ENCODE data around the gene C14orf119.
"Not testable (repeated sequence)": the region's sequence is repeated elsewhere in the genome, so short reads cannot be mapped to it uniquely, and the experiment has no call there.

C14orf119 gene

DNA sequence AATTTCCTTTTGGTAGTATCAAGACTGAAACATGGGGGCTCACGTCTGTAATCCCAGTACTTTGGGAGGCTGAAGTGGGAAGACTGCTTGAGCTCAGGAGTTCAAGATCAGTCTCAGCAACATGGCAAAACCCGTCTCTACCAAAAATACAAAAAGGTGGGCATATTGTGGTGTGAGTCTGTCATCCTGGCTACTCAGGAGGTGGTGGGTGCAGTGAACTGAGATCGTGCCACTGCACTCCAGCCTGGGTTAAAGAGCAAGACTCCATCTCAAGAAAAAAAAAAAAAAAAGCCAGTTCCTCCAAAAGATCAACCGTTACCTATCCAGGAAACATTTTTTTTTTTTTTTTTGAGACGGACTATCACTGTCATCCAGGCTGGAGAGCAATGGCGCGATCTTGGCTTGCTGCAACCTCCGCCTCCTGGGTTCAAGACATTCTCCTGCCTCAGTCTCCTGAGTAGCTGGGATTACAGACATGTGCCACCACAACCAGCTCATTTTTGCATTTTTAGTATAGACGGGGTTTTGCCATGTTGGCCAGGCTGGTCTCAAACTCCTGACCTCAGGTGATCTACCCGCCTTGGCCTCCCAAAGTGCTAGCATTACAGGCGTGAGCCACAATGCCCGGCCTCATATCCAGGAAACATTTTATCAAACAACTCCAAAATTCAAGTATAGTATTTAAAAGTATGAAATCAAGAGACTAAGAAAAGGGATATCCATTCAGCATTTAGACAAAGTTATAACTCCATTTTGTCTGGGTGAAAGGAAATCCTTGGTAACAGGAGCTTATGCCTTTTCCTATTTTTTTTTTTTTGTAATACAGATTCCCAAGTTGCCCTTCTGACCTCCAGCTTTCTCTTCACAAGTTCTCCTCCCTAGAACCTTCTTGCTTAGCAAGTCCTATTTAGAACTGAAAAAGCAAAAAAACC lies 3.7 kb upstream of the C14orf119 start:
- DNase-seq: peak; percentile 28

DNA sequence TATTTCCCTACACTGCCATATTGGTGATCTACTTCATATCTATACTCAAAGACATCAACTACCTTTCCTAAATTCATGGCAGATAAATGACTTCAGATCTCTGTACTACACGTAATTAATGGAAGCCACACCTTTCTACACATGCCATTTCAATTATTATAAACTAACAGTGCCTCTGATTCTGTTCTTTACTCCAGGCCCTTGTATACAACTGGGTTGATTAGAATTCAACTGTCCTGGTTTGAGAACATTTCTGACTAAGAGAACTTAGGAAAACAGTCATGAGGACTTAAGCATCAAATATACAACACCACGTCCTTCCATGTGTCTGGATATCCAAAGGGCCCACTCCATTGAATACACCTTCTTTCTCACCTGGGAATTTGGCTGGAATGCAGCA lies 2.2 kb upstream of the C14orf119 start:
- no peak for DNase-seq

DNA sequence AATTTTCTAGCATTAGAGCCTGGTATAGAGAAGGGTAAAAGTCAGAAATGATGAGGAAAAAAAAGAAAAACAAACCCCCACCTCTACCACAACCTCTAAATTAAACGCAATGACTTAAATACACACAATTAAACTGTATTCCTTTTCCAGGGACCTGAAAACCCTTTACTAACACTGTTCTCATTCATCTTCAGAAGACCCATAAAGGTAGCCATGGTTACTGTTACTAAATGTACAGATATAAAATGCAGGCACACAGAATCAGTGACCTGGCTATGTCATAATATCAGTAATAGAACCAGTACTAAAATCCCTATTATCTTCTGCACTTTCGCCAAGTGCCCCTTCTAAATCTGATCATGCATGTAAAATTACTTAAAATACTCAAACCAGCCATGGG lies 1.8 kb upstream of the C14orf119 start:
- DNase-seq: no peak

DNA sequence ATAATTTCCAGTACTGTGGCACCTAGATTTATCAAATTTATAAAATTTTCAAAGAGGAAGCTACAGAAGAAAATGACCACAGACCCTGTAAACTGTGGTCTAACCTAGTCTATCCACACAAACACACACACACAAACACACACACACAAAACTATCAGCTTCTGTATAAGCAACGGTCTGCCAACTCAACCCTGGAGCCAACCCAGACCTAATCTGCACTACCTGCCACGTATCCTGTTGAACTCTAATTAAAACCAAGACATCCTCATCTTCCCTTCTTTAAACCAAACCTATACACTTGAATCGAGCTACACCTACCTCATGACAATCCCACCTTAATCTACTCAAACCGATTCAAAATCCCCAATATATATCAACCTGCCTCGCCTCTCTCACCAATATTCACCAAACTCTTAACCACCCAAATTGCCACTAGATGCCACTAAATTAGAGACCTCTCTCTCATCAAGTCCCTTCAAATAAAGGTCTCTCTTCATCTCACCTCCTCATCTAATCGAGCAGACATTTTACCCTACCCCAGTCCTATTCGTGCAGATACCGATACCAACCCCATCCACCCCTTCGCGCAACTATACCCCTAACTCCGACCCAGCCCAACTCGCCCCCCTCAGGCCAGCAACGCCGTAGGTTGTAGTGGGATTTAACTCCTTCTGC lies 1.2 kb upstream of the C14orf119 start:
- DNase-seq: peak; percentile 28

DNA sequence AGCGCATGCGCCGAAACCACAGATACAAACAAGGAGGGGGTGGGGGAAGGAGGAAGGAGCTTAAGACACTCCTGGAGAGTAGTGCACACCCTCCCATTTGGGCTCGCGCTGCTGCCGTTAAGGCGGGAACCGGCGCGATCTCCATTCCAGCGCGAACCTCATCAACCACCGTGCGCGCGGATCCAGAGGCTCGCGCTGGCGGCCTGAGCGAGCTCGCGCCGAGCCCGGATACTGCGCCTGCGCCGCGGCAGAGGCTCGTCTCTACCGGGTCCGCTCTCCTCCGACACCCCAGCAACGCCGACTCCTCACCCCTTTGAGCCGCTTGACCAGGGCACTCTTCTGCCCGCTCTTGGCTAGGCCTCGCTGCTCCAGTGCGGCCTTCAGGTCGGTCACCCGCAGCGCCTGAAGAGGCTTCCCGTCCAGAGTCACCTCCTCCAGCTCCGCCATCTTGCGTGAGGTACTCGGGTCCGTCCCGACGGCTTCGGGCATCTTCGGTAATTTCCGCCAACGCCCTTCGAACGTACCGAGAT lies 574 bp upstream of the C14orf119 start, which contains the start of gene ACIN1:
TSS of gene ACIN1 (minus strand) at position 471 of the 530 bp plus-strand sequence. CDS start at position 447, 24 bp downstream.
- peak; percentile 100 for DNase-seq

DNA sequence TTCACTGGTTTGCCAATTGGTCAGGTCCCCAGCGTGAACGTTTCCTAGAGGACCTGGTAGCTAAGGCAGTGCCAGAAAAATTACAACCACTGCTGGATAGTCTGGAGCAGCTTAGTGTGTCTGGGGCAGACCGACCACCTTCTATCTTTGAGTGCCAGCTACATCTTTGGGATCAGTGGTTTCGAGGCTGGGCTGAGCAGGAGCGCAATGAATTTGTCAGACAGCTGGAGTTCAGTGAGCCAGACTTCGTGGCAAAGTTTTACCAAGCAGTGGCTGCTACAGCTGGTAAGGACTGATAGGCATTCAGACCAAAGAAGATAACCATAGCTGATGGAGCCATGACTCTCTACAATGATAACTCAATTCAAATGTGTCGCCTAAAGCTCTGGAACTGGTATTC lies 2.5 kb downstream of the C14orf119 start:
- peak; percentile 37 for DNase-seq

DNA sequence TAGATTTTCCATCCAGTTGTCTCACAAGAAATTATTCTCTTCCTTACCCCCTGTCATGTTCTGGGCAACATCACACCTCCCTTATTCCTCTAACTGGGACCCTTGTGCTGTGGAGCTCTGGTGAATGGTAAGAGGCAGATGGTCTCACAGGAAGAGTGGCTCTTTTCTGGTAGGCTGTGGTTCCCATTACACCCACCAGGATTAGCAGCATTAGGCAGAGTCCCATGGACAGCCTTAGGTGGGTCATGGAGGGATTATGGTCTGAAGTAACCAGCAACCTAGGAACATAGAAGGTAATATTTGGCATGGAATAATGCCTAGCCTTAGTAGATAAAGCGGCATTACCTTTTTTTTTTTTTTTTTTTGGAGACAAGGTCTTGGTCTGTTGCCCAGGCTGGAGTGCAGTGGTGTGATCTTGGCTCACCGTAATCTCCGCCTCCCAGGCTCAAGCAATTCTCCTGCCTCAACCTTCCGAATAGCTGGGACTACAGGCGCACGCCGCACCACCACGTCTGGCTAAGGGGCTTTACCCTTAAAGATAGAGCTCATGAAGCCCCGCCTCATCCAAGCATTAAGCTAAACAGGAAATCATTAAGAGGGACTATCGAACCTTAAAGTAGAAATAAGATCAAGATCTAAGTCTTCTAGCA lies 4.0 kb downstream of the C14orf119 start:
- DNase-seq: no peak

DNA sequence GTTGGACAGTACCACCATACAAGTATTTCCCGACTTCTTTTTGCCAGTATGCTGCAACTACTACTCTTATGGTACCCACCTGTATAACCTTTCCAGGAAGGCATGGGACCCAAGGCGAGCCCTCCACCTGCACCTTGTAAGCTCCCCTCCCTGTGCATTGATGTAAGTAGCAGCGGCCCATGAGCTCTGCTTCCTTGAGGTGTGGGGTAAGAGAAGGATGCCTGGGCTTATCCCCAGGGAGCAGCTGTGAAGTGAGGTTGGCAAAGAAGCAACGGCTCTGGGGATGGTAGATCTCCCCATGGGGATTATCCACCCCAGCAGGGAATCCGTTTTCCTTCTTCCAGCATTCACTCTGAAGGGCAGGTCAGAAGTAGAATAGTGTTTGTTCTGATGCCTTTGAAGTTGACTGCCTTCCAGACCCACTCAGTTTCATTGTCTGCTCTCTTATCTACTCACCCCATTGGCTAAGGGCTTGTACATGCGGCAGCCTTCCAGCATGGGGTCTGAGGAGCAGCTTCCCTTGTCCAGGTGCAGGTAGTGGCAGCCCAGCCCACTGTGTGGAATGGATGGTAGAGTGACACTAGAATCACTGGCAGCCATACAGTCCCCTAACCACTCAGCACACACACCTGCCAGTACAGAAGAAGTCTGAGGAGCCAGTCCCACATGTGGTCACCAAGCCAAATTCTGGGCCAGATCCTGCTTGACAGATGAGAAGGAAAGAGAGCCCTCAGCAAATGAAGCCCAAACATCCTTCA lies 6.1 kb downstream of the C14orf119 start:
- peak; percentile 41 for DNase-seq

DNA sequence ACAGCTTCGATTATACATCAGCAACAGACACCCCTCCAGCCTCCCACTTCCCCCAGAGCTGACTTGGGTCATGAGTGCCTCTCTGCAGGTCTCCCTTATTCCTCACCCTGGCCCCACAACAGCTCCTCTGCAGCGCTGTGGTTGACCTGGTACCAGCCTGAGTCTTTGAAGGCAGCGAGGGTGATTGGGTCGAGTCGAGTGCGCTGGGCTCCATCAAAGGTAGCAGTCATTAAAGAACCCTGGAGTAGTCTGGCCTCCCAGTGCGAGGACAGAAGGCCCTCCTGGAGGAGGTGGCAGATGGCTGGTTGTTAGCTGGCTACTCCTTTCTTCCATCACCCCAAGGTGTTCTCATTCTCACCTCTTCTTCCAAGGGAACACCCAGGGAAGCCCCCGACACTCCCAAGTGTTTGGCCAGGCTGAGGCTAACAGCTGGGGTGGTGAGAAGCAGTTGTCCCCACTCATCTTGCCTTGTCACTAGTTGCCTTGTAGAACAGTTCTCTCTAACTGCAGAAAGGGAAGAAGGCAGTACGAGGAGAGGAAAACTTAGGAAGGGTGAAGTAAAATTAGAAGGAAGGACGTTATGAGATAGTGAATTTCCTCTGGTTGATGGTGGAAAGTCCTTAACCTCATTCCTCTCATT lies 6.8 kb downstream of the C14orf119 start:
- no peak for DNase-seq

DNA sequence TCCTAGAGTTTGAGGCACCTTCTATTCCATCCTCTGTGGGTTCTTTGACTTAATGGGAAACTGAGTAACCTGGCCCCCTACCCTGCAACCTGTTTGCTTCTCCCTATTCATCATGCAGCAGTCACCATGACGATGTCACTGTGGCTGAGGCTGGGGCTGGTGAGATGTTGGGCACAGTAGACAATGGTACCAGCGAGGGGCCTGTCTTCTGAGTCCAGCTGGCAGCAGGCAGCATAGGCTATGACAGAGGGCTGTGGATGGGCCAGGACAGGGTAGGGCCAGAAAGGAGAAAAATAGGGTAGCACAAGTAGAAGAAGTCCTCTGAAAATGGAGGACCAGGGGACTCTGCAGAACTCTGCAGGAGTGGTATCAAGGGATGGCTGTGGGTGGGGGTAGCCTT lies 7.5 kb downstream of the C14orf119 start:
- no peak for DNase-seq

DNA sequence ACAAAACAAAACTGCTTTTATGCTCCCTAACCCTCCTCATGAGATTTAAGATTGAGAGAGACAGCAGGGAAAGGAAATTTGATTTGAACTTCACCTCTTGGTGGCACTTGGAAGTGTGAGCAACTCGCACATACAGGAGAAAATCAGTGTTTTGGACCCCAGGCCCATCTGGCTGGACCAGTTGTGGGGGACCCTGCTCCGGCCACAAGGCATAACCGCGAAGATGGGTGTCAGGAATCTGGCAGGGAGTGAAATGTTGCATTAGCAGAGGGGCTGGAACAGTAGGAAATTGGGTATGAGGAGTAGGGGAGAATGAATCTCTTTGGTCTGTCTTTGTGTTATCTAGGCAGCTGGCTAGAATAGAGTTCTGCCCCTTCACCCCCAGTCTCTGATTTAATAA lies 8.3 kb downstream of the C14orf119 start:
- peak; percentile 9 for DNase-seq

DNA sequence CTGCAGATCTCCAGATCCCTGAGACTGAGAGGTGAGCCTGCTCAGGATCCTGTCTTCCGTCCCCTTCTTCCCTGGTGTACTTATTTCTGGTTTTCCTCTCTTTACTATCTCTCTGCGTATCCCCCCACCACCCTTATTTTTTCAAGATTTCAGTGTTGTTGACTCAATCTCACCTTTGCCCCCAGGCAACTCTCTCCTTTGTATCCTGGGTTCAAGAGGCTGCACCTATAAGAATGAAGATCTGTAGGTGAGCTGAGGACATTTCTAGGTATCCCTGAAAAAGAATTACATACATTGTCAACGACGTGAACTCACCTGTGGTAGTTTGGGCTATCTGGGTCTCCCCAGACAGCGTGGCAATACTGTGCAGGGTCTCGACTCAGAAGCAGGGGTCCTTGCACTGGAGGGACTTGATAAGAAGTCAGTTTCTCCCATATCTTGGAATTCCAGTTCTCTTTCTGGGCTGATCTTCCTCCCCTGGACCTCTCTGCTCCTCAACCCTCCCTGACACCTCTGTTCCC lies 8.8 kb downstream of the C14orf119 start:
- no peak for DNase-seq

DNA sequence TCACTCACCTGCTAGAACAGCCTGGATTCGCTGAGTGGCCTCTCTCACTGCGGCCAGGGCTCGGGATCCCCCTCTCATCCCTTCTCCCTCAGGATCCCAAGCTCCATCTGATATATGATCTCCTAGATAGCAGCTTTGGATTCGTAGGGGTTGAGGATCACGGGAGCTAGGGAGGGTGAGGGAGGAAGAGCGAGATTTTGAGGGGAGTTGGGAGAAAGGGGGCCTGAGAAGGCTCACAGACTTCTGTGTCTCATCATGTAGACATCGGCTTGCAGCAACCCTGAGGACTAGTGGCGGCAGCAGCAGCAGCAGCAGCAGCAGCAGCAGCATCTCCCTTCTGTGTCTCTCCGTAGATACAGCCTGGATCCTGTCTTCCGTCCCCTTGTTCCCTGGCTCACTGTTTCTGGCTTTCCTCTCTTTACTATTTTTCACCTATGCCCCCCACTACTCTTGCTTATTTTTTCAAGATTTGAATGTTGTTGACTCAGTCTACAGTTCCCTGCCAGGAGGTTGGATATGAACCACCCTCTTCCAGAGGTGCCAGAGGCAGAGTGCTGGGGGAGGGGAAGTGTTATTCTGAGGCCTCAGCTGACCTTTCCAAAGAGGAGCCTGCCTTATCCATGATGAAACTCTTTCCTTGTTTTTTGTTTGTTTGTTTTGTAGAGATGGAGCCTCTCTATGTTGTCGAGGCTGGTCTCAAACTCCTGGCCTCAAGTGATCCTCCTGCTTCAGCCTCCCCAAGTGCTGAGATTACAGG lies 9.5 kb downstream of the C14orf119 start, which contains the start of gene CIROP:
TSS of gene CIROP (minus strand) at position 399 of the 757 bp plus-strand sequence. CDS start at position 330, 69 bp downstream.
- no peak for DNase-seq

DNA sequence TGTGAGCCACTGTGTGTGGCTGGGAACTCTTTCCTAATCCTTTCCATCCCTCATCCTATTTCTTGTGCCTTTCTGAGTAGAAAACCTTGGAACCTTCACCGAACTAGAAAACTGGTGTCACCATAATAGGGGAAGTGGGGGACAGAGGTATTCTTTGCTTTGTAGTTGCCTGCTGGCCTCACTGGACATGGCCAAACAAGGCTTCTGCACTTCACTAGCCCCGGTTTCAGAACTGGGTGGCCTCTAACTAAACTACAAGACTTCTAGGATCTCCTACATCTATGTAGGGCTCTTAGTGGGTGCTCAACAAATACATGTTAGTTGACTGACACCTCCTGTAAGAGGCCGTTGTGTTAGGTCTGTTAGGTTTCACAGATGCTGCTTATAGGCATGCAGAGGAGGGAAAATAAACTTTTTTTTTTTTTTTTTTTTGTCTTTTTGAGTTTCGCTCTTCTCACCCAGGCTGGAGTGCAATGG lies 10.1 kb downstream of the C14orf119 start:
- DNase-seq: peak; percentile 13

DNA sequence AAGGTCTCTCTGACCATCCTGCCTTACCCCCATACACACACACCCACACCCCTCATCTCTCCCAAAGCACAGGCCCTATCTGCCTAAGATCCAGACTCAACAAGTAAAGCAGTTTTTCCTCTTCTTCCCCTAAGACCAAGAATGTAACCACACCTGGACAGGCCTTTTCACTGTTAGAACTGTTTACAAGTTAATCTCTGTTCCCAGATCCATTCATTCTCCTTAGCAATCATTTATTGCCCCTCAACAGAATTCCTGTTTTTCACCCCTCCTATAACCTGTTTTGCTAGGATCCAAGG lies 11.4 kb downstream of the C14orf119 start:
- DNase-seq: no peak

DNA sequence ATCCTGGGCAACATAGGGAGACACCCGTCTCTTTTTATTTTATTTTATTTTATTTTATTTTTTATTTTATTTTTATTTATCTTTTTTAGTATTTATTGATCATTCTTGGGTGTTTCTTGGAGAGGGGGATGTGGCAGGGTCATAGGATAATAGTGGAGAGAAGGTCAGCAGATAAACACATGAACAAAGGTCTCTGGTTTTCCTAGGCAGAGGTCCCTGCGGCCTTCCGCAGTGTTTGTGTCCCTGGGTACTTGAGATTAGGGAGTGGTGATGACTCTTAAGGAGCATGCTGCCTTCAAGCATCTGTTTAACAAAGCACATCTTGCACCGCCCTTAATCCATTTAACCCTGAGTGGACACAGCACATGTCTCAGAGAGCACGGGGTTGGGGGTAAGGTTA lies 12.3 kb downstream of the C14orf119 start:
- not testable (repeated sequence) for DNase-seq

DNA sequence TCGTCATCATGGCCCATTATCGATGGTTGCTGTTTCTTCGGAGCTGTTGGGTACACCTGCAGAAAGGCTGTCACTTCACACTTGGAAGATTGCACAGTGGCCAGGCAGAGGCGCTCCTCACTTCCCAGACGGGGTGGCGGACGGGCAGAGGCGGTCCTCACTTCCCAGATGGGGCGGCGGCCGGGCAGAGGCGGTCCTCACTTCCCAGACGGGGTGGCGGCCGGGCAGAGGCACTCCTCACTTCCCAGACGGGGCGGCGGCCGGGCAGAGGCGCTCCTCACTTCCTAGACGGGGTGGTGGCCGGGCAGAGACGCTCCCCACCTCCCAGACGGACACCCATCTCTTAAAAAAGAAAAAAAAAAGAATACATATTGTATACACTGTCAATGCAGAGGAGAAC lies 12.9 kb downstream of the C14orf119 start:
- DNase-seq: not testable (repeated sequence)

DNA sequence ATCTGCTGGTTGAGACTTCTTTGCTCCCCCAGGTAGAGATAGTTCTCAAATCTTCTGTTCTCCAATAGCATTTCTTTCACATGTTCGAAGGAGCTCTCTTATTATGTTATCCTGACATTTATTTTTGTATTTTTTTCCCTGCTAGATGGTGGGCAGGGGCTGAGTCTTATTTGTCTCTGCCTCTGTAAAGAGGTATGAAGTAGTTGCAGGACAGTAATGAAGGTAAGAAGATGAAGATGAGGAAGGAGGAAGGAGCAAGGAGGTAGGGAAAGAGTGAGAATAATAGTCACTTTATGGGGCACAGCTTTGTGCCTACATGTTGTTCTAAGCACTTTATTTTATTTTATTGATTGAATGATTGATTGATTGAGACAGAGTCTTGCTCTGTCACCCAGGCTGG lies 14.5 kb downstream of the C14orf119 start:
- no peak for DNase-seq

DNA sequence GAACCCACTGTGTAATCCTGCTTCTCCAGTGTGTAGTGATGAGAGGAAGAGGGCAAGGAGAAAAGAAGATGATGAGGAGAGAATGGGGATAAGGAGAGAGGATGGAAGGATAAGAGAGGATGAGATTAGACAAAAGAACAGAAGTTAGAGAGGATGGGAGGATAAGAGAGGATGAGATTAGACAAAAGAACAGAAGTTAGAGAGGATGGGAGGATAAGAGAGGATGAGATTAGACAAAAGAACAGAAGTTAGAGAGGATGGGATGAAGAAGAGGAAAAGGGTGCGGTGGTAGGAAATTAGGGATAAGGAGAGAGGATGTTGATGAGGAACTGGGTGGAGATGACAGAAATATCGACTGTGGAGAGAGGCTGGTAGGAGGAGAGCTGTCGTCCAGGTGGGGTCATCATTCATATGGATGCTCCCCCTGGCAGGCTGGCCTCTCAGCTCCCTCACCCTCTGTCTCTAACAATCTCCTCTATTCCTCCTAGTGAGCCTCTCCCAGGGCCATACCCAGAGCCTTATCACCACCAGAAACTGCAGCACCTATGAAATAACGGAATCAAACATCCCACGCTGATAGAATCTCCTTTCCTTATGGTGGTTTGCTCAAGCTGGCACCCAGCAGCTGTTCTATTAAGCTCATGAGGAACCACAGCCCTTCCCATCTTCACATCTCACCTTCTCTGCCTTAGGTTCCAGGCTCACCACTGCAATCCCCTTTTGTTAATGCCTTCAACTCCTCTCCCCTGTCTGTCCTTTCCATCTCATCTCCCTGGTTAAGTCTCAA lies 15.5 kb downstream of the C14orf119 start:
- no peak for DNase-seq

Data from activated CD8-positive, alpha-beta memory T cell treated with anti-CD3 and anti-CD28 coated beads for 24 hours (primary cell).